H1 (cell line): ENCODE data around the gene WIPF1. TPM values are rescaled to one million over a fixed set of nuclear protein-coding genes. Genes with fewer than 3 reads are reported as not detected.

ENCODE experiments used
- CTCF ChIA-PET: fragments of 300-600 bp; sonication (Branson Sonifier 250); formaldehyde crosslinking; loops from one replicate; lab custom pipeline; 2021; ENCODE audit not compliant: partially characterized antibody; lab: Charles Lee
- POLR2A ChIA-PET: fragments of 300-600 bp; sonication (Branson Sonifier 250); formaldehyde crosslinking; loops from one replicate; lab custom pipeline; 2021; ENCODE audit warnings: inconsistent platforms; ENCODE audit not compliant: partially characterized antibody; lab: Charles Lee
- DNase-seq, 2 experiments: peaks; one replicate each; pipeline versions ENCODE4 v3.0.0 to v3.0.0-alpha.2; 2010 to 2022; ENCODE audit warnings: low spot score in 2 of 2, low read depth in 1 of 2, mixed read lengths in 1 of 2
- FAIRE-seq: peaks from 2 replicates; lab custom pipeline; 2011; peaks lifted over from hg19 to GRCh38; lab: Jason Lieb, UNC
- H2AFZ ChIP-seq: 2 replicates; pipeline ENCODE4 v1.8.1; 2012; ENCODE audit warnings: low read length, inconsistent platforms
- H2AK5ac ChIP-seq: 2 replicates; pipeline ENCODE4 v1.6.1; 2013; ENCODE audit warnings: low read depth, low read length
- H2BK120ac ChIP-seq: replicated peaks from 2 replicates; pipeline ENCODE3; 2013; ENCODE audit warnings: low read depth, low read length, inconsistent platforms
- H2BK12ac ChIP-seq: 2 replicates; pipeline ENCODE4 v1.6.1; 2013; ENCODE audit warnings: low read depth, low read length
- H2BK15ac ChIP-seq: 2 replicates; pipeline ENCODE4 v1.6.1; 2013; ENCODE audit warnings: low read length
- H2BK20ac ChIP-seq: 2 replicates; pipeline ENCODE4 v1.6.1; 2013; ENCODE audit warnings: low read length
- H2BK5ac ChIP-seq: 2 replicates; pipeline ENCODE4 v1.6.1; 2013; ENCODE audit warnings: low read depth, low read length
- H3K14ac ChIP-seq: 2 replicates; pipeline ENCODE4 v1.6.1; 2013; ENCODE audit warnings: inconsistent platforms; ENCODE audit not compliant: insufficient read length
- H3K18ac ChIP-seq: 2 replicates; pipeline ENCODE4 v1.6.1; 2013; ENCODE audit warnings: low read length; ENCODE audit errors: extremely low read depth
- H3K23ac ChIP-seq: 2 replicates; pipeline ENCODE4 v1.6.1; 2013; ENCODE audit warnings: inconsistent platforms; ENCODE audit not compliant: insufficient read length
- H3K23me2 ChIP-seq: 2 replicates; pipeline ENCODE4 v1.6.1; 2013; ENCODE audit warnings: low read depth, low read length
- H3K27ac ChIP-seq: 2 replicates; pipeline ENCODE4 v1.6.1; 2011; ENCODE audit warnings: low read depth, low read length, inconsistent platforms
- H3K27me3 ChIP-seq, 4 experiments: replicated peaks in 1 of 4; 1 replicate in 1 of 4; 2 replicates in 3 of 4; pipeline versions ENCODE4 v1.6.1 to v1.8.1; 2011 to 2013; ENCODE audit warnings: low read length in 3 of 4, mild to moderate bottlenecking in 3 of 4, inconsistent platforms in 2 of 4, mixed read lengths in 2 of 4, moderate library complexity in 1 of 4; ENCODE audit not compliant: control insufficient read depth in 3 of 4, insufficient read depth in 3 of 4; ENCODE audit errors: extremely low read depth in 1 of 4
- H3K36me3 ChIP-seq, 4 experiments: 2 replicates each; pipeline versions ENCODE4 v1.6.1 to v1.8.1; 2011 to 2013; ENCODE audit warnings: mild to moderate bottlenecking in 4 of 4, low read length in 3 of 4, moderate library complexity in 2 of 4, control low read depth in 1 of 4, inconsistent platforms in 1 of 4; ENCODE audit not compliant: insufficient read depth in 4 of 4, control insufficient read depth in 2 of 4
- H3K4ac ChIP-seq: replicated peaks from 2 replicates; pipeline ENCODE3; 2013; ENCODE audit warnings: low read length, low read depth, mixed read lengths, inconsistent platforms; ENCODE audit not compliant: insufficient read length
- H3K4me1 ChIP-seq, 4 experiments: replicated peaks in 1 of 4; 1 replicate in 1 of 4; 2 replicates in 3 of 4; pipeline versions ENCODE4 v1.6.1 to v1.8.1; 2011 to 2013; ENCODE audit warnings: low read length in 3 of 4, inconsistent platforms in 2 of 4, mixed read lengths in 1 of 4; ENCODE audit not compliant: insufficient read depth in 4 of 4, control insufficient read depth in 3 of 4
- H3K4me2 ChIP-seq, 2 experiments: 2 replicates each; pipeline versions ENCODE4 v1.6.1 to v1.8.1; 2011 to 2013; ENCODE audit warnings: low read depth in 2 of 2, low read length in 2 of 2, control low read depth in 1 of 2, inconsistent platforms in 1 of 2, mild to moderate bottlenecking in 1 of 2; ENCODE audit not compliant: insufficient read depth in 1 of 2
- H3K4me3 ChIP-seq, 4 experiments: fragments of 200-600, 300-600 bp in 1 of 4; sonication (generic), shearing (Covaris generic), sonication (Bioruptor Twin) in 1 of 4; 2 replicates each; pipeline versions ENCODE4 v1.5.1 to v1.8.1; 2011 to 2016; ENCODE audit warnings: low read length in 4 of 4, low read depth in 3 of 4, control low read depth in 2 of 4, inconsistent platforms in 2 of 4, mild to moderate bottlenecking in 2 of 4, mixed read lengths in 1 of 4, moderate library complexity in 1 of 4; ENCODE audit not compliant: insufficient read depth in 2 of 4; ENCODE audit errors: extremely low read depth in 1 of 4
- H3K56ac ChIP-seq: replicated peaks from 2 replicates; pipeline ENCODE3; 2013; ENCODE audit warnings: low read depth, mild to moderate bottlenecking, mixed read lengths, low read length, inconsistent platforms; ENCODE audit not compliant: insufficient read length
- H3K79me1 ChIP-seq: 2 replicates; pipeline ENCODE4 v1.6.1; 2013; ENCODE audit warnings: low read depth, low read length, control low read depth
- H3K79me2 ChIP-seq, 2 experiments: 2 replicates each; pipeline versions ENCODE4 v1.6.1 to v1.8.1; 2012 to 2013; ENCODE audit warnings: low read length in 2 of 2, mild to moderate bottlenecking in 2 of 2, inconsistent platforms in 1 of 2; ENCODE audit not compliant: insufficient read depth in 2 of 2, control insufficient read depth in 1 of 2
- H3K9ac ChIP-seq, 4 experiments: replicated peaks in 1 of 4; 1 replicate in 1 of 4; 2 replicates in 3 of 4; pipeline versions ENCODE4 v1.6.1 to v1.8.1; 2011 to 2013; ENCODE audit warnings: low read depth in 3 of 4, low read length in 3 of 4, control low read depth in 2 of 4, mild to moderate bottlenecking in 2 of 4, moderate library complexity in 2 of 4, inconsistent platforms in 1 of 4; ENCODE audit errors: extremely low read depth in 1 of 4
- H3K9me3 ChIP-seq, 2 experiments: 2 replicates each; pipeline versions ENCODE4 v1.6.1 to v1.8.1; 2012 to 2013; ENCODE audit warnings: mild to moderate bottlenecking in 2 of 2, moderate library complexity in 2 of 2, control low read depth in 1 of 2, inconsistent platforms in 1 of 2, low read depth in 1 of 2, low read length in 1 of 2, mixed read lengths in 1 of 2; ENCODE audit not compliant: insufficient read depth in 2 of 2
- H4K20me1 ChIP-seq, 2 experiments: replicated peaks in 1 of 2; 2 replicates each; pipeline versions ENCODE3 to v1.8.1; 2011 to 2013; ENCODE audit warnings: inconsistent platforms in 2 of 2, low read length in 2 of 2, mild to moderate bottlenecking in 1 of 2; ENCODE audit not compliant: insufficient read depth in 2 of 2, control insufficient read depth in 1 of 2
- H4K5ac ChIP-seq: 2 replicates; pipeline ENCODE4 v1.6.1; 2013; ENCODE audit warnings: low read length, low read depth, mixed read lengths, inconsistent platforms; ENCODE audit not compliant: insufficient read length
- H4K8ac ChIP-seq: 2 replicates; pipeline ENCODE4 v1.8.0; 2013; ENCODE audit warnings: mild to moderate bottlenecking, moderate library complexity, low read length, inconsistent platforms; ENCODE audit not compliant: insufficient read depth; ENCODE audit errors: extremely low read depth
- H4K91ac ChIP-seq: replicated peaks from 2 replicates; pipeline ENCODE3; 2013; ENCODE audit warnings: low read length, mixed read lengths, inconsistent platforms; ENCODE audit not compliant: insufficient read length
- BCL11A ChIP-seq, 2 experiments: IDR thresholded peaks; one replicate each; pipeline ENCODE4 v1.6.1; 2011; ENCODE audit warnings: low read depth in 2 of 2, low read length in 2 of 2, mild to moderate bottlenecking in 2 of 2
- BRCA1 ChIP-seq: IDR thresholded peaks from 2 replicates; pipeline ENCODE4 v1.6.1; 2012; ENCODE audit warnings: low read depth, low read length, improper control_type of control experiment
- CBX5 ChIP-seq: fragments of 300-800, 300-1000 bp; sonication (generic); IDR thresholded peaks from 2 replicates; pipeline ENCODE4 v1.7.1; 2016; ENCODE audit warnings: antibody characterized with exemption, low read length, low read depth
- CEBPB ChIP-seq: IDR thresholded peaks from 2 replicates; pipeline ENCODE4 v1.6.1; 2012; ENCODE audit warnings: low read depth, low read length
- EP300 ChIP-seq, 2 experiments: IDR thresholded peaks; 1 replicate in 1 of 2; 2 replicates in 1 of 2; pipeline ENCODE4 v1.6.1; 2011 to 2012; ENCODE audit warnings: low read depth in 2 of 2, low read length in 2 of 2, mild to moderate bottlenecking in 2 of 2, borderline replicate concordance in 1 of 2, inconsistent platforms in 1 of 2, moderate library complexity in 1 of 2
- GTF2F1 ChIP-seq: IDR thresholded peaks from 2 replicates; pipeline ENCODE4 v1.6.1; 2012; ENCODE audit warnings: low read depth, low read length, improper control_type of control experiment, borderline replicate concordance
- JUND ChIP-seq: IDR thresholded peaks from 2 replicates; pipeline ENCODE4 v1.6.1; 2011; ENCODE audit warnings: mild to moderate bottlenecking, improper control_type of control experiment, low read length
- NANOG ChIP-seq: IDR thresholded peaks from 2 replicates; pipeline ENCODE4 v1.6.1; 2011; ENCODE audit warnings: low read length, low read depth, mild to moderate bottlenecking, inconsistent platforms; ENCODE audit not compliant: insufficient read depth, poor library complexity, severe bottlenecking
- NRF1 ChIP-seq: IDR thresholded peaks from 2 replicates; pipeline ENCODE4 v1.6.1; 2011; ENCODE audit warnings: mild to moderate bottlenecking, low read depth, low read length, improper control_type of control experiment
- RNF2 ChIP-seq: fragments of 200-900, 300-1000 bp; sonication (generic); IDR thresholded peaks from 2 replicates; pipeline ENCODE4 v1.7.1; 2016; ENCODE audit warnings: borderline replicate concordance, low read depth, mild to moderate bottlenecking, antibody characterized with exemption, low read length; ENCODE audit not compliant: poor library complexity, severe bottlenecking; ENCODE audit errors: missing control alignments
- SAP30 ChIP-seq: fragments of 300-600 bp; sonication (generic); IDR thresholded peaks from 2 replicates; pipeline ENCODE4 v1.7.1; 2012; ENCODE audit warnings: low read length, moderate library complexity, mild to moderate bottlenecking, inconsistent platforms; ENCODE audit not compliant: insufficient read depth, insufficient replicate concordance
- SP1 ChIP-seq: IDR thresholded peaks from 2 replicates; pipeline ENCODE4 v1.6.1; 2011; ENCODE audit warnings: low read depth, low read length
- SP4 ChIP-seq: IDR thresholded peaks from 2 replicates; pipeline ENCODE4 v1.6.1; 2012; ENCODE audit warnings: low read length, inconsistent platforms
- SRF ChIP-seq: IDR thresholded peaks from 2 replicates; pipeline ENCODE4 v1.6.1; 2011; ENCODE audit warnings: mild to moderate bottlenecking, low read depth, low read length, moderate library complexity
- YY1 ChIP-seq: IDR thresholded peaks from 2 replicates; pipeline ENCODE4 v1.6.1; 2011; ENCODE audit warnings: low read depth, mild to moderate bottlenecking, low read length
- WGBS, 2 experiments: shearing (Covaris generic) in 1 of 2; methylation state at CpG; one replicate each; pipeline versions ENCODE4 v1.1.6 to v1.1.7; 2013 to 2015; ENCODE audit warnings: low lambda C conversion rate in 2 of 2, mixed read lengths in 2 of 2, inconsistent platforms in 1 of 2, low coverage in 1 of 2, missing lambda C conversion rate in 1 of 2; ENCODE audit not compliant: insufficient replicate concordance in 2 of 2, insufficient coverage in 1 of 2, insufficient read length in 1 of 2; ENCODE audit errors: extremely low coverage in 1 of 2, missing lambda C conversion rate in 1 of 2; 5-methylcytosine and 5-hydroxymethylcytosine counted together
- polyA plus RNA-seq, 7 experiments: library from polyadenylated mRNA; depleted of rRNA in 3 of 7; stranded (reverse) in 5 of 7; unstranded in 2 of 7; fragments of >200 nt in 5 of 7; fragments of 200-250 nt in 2 of 7; gene quantifications; 1 replicate in 5 of 7; 2 replicates in 1 of 7; 4 replicates in 1 of 7; pipeline versions ENCODE4 v1.2.1 to v1.2.3, GENCODE V29; 2011 to 2013; ENCODE audit warnings: missing spikeins in 2 of 7, mixed read lengths in 2 of 7
- total RNA-seq: library from RNA; stranded (reverse); fragmentation: NEBNext Ultra II Directional; extraction: Animal tissue kit (Norgen Biotek cat#: 25700); gene quantifications from 2 replicates; pipeline ENCODE4 v1.2.1, GENCODE V29; 2021

The WIPF1 gene
- total and polyA plus RNA-seq, 2 of the 8 experiments (the other 6 are each of a cell fraction or from before 2014, with no cell fraction given) = 4.7 to 5.2 TPM

DNA sequence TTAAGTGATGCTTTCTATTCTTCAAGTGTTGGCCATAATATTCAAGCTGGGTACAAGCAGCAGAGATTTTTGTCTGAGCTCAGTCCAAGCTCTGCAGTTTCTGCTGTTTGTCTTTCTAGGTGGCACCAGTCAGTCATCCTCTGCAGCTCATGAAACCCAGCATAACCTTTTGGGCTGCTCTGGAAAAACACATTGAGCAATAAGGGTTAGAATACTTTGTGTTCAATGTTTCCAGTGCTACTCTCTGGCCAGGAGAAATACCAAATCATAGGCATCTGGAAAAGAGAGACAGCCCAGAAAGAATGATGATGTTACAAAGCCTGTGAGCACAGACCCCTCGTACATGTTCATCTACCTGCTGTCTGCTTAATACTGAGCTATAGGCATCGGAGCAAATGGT, 19.5 kb upstream of the WIPF1 start:
- WGBS, 2 experiments = 78% methylated on average over 2 of the region's 2 CpGs; no CpG with 5 or more reads in 1 of the 2 experiments
- Histone ChIP-seq H2BK120ac (no peak overlapping the region), H3K4ac (no peak overlapping the region), H3K4me2 (no peak overlapping the region), H3K4me3 (no peak overlapping the region), H3K27me3 (no peaks in the 10 kb centered on the region), H4K91ac (no peak overlapping the region), H4K5ac (no peak overlapping the region), H2AFZ (no peak overlapping the region), H3K27ac (no peak overlapping the region), H2AK5ac (no peak overlapping the region), H3K23ac (no peak overlapping the region), H3K14ac (no peak overlapping the region), H3K56ac (no peak overlapping the region), H4K20me1 (no peaks in the 10 kb centered on the region), H3K79me2 (no peaks in the 10 kb centered on the region), H4K8ac (no peak overlapping the region), H2BK12ac (no peak overlapping the region), H3K79me1 (no peaks in the 10 kb centered on the region), H3K9ac (no peak overlapping the region), H3K18ac (no peak overlapping the region), H3K36me3 (no peaks in the 10 kb centered on the region), H3K9me3 (no peaks in the 10 kb centered on the region), H2BK15ac (no peak overlapping the region), H2BK20ac (no peak overlapping the region), H3K4me1 (no peaks in the 10 kb centered on the region), H2BK5ac (no peak overlapping the region), H3K23me2 (no peaks in the 10 kb centered on the region)
- FAIRE-seq = no peak
- POLR2A ChIA-PET = no interaction called here
- CTCF ChIA-PET = interaction anchor here (0.8 to 2.3 kb wide), 3 partner anchors 14 to 124 kb away, joined by 3 to 9 read pairs (median 3); no protein-coding TSS in a partner anchor
- no peak for DNase-seq
- no peak for TF ChIP-seq JUND
- TF ChIP-seq SAP30 = no peak
- no peak for TF ChIP-seq SP4
- no peak for TF ChIP-seq SRF
- TF ChIP-seq CBX5 = no peak
- no peak for TF ChIP-seq GTF2F1
- no peak for TF ChIP-seq YY1
- TF ChIP-seq NANOG = no peak
- TF ChIP-seq BRCA1 = no peak
- TF ChIP-seq BCL11A (IDR thresholded peaks at IDR 0.05; ENCODE audit: low read depth in 2 of 2, low read length in 2 of 2) = no peak
- no peak for TF ChIP-seq EP300 (IDR thresholded peaks at IDR 0.05; ENCODE audit: borderline replicate concordance in 1 of 2, low read depth in 2 of 2, low read length in 2 of 2)
- no peak for TF ChIP-seq NRF1
- no peak for TF ChIP-seq RNF2
- TF ChIP-seq SP1 = no peak
- no peak for TF ChIP-seq CEBPB
